GM10248 (cell line): ENCODE data around the gene DTNBP1.

Experiments
- CTCF ChIA-PET: fragments of 300-600 bp; sonication (Branson Sonifier 250); formaldehyde crosslinking; extraction: SDS; loops from one replicate; lab custom pipeline; 2021; ENCODE audit warnings: antibody characterized with exemption; lab: Yijun Ruan, JAX
- POLR2A ChIA-PET: fragments of 350-650 bp; sonication (Branson Sonifier 250); formaldehyde crosslinking; extraction: SDS; loops from one replicate; lab custom pipeline; 2020; ENCODE audit warnings: antibody characterized with exemption; lab: Yijun Ruan, JAX
- DNase-seq: peaks from one replicate; pipeline ENCODE4 v3.0.0; 2012; ENCODE audit errors: extremely low spot score
- CTCF ChIP-seq: IDR thresholded peaks from 2 replicates; pipeline ENCODE4 v1.5.1; 2012; ENCODE audit warnings: mild to moderate bottlenecking, low read depth; ENCODE audit errors: extremely low read depth, missing control alignments, control extremely low read depth

DTNBP1 gene

GRCh38 chr6:15491986-15492269 lies 170.9 kb downstream of the DTNBP1 start:
- CTCF ChIA-PET = interaction anchor here (0.7 to 2.0 kb wide), 7 partner anchors 11 to 239 kb away, joined by 3 to 8 read pairs (median 3); no protein-coding TSS in a partner anchor
- TF ChIP-seq CTCF = no peak
- POLR2A ChIA-PET = no interaction called here
- no peak for DNase-seq

GRCh38 chr6:15491255-15491985 lies 171.4 kb downstream of the DTNBP1 start:
- ChIA-PET CTCF (interaction anchor here (0.8 to 2.0 kb wide), 10 partner anchors 11 to 780 kb away, joined by 3 to 8 read pairs (median 4); no protein-coding TSS in a partner anchor), POLR2A (no interaction called here)
- TF ChIP-seq CTCF = peak; percentile 83
- DNase-seq = peak; percentile 77

GRCh38 chr6:15490242-15491100 lies 172.4 kb downstream of the DTNBP1 start:
- POLR2A ChIA-PET = no interaction called here
- CTCF ChIA-PET = interaction anchor here (0.8 to 2.1 kb wide), 11 partner anchors 10 to 779 kb away, joined by 3 to 7 read pairs (median 4); no protein-coding TSS in a partner anchor
- no peak for DNase-seq
- TF ChIP-seq CTCF = no peak

- no peak for DNase-seq
- ChIA-PET POLR2A (no interaction called here), CTCF (interaction anchor here (1.0 to 2.1 kb wide), 5 partner anchors 14 to 134 kb away, joined by 3 to 7 read pairs (median 5); no protein-coding TSS in a partner anchor)
- no peak for TF ChIP-seq CTCF
Observed at GRCh38 chr6:15489261-15489962, 173.4 kb downstream of the DTNBP1 start.

- POLR2A ChIA-PET = no interaction called here
- no peak for DNase-seq
- no peak for TF ChIP-seq CTCF
- CTCF ChIA-PET = interaction anchor here (1.7 kb wide), 1 partner anchor 10 kb away, joined by 3 read pairs; no protein-coding TSS in a partner anchor
Observed at GRCh38 chr6:15487262-15487661, 175.6 kb downstream of the DTNBP1 start.

- ChIA-PET POLR2A (interaction anchor here (0.6 kb wide), 1 partner anchor 271 kb away, joined by 3 read pairs; no protein-coding TSS in a partner anchor), CTCF (no interaction called here)
- TF ChIP-seq CTCF = no peak
- DNase-seq = no peak
Observed at GRCh38 chr6:15485936-15486335, 176.9 kb downstream of the DTNBP1 start.
